Right atrium auricular region (tissue), 2 donors: ENCODE results near the gene SH3PXD2B. TPM values are rescaled to one million over a fixed set of nuclear protein-coding genes. Genes with fewer than 3 reads are reported as not detected.

ENCODE experiments used
- DNase-seq: peaks from one replicate; pipeline ENCODE4 v3.0.0-alpha.2; 2019; ENCODE audit warnings: low spot score
- H3K27ac ChIP-seq, 2 donors: fragments of 200-600 bp; sonication (generic); 1 replicate in 1 of 2; 2 replicates in 1 of 2; pipeline ENCODE4 v1.5.1; 2016 to 2019
- H3K27me3 ChIP-seq, 2 donors: fragments of 200-600 bp; sonication (generic); one replicate each; pipeline versions ENCODE4 v1.5.1 to v1.6.0; 2017 to 2019
- H3K36me3 ChIP-seq: fragments of 200-600 bp; sonication (generic); one replicate; pipeline ENCODE4 v1.5.1; 2016
- H3K4me1 ChIP-seq, 2 donors: fragments of 200-600 bp; sonication (generic); one replicate each; pipeline versions ENCODE4 v1.5.1 to v1.6.0; 2017 to 2019
- H3K4me3 ChIP-seq, 2 donors: fragments of 200-600 bp; sonication (generic); 1 replicate in 1 of 2; 2 replicates in 1 of 2; pipeline ENCODE4 v1.5.1; 2017 to 2019; ENCODE audit warnings: mild to moderate bottlenecking in 1 of 2, moderate library complexity in 1 of 2
- H3K9me3 ChIP-seq, 2 donors: fragments of 200-600 bp; sonication (generic); one replicate each; pipeline ENCODE4 v1.5.1; 2019
- CTCF ChIP-seq, 2 donors: fragments of 200-600 bp; sonication (generic); IDR thresholded peaks; one replicate each; pipeline ENCODE4 v1.5.1; 2019; ENCODE audit warnings: antibody characterized with exemption in 2 of 2
- total RNA-seq, 2 donors: library from RNA; depleted of rRNA; stranded (reverse); fragments of >200 nt; gene quantifications; one replicate each; pipeline ENCODE4 v1.1.0, GENCODE V29; 2016

The SH3PXD2B gene
- total RNA-seq, 2 donors from 2014 or later: 7.2 to 13.9 TPM

GRCh38 chr5:172339264-172340180, 114.8 kb downstream of the SH3PXD2B start:
- no peaks in the 10 kb centered on the region for H3K4me1 ChIP-seq
- TF ChIP-seq CTCF (IDR thresholded peaks at IDR 0.05): no peak
- DNase-seq: no peak
- H3K36me3 ChIP-seq: peaks cover 12% of the 10 kb centered on the region
- H3K4me3 ChIP-seq: no peak overlapping the region
- H3K9me3 ChIP-seq: no peaks in the 10 kb centered on the region
- H3K27ac ChIP-seq: no peak overlapping the region
- no peaks in the 10 kb centered on the region for H3K27me3 ChIP-seq

- Histone ChIP-seq H3K27me3 (no peaks in the 10 kb centered on the region), H3K27ac (no peak overlapping the region), H3K36me3 (peaks cover 6% of the 10 kb centered on the region), H3K4me3 (no peak overlapping the region), H3K9me3 (no peaks in the 10 kb centered on the region), H3K4me1 (no peaks in the 10 kb centered on the region)
- no peak for TF ChIP-seq CTCF (IDR thresholded peaks at IDR 0.05)
- DNase-seq: no peak
Measured at GRCh38 chr5:172336676-172337285, 117.5 kb downstream of the SH3PXD2B start.

GRCh38 chr5:172336264-172336663, 118.1 kb downstream of the SH3PXD2B start:
- Histone ChIP-seq H3K27me3 (no peaks in the 10 kb centered on the region), H3K4me1 (no peaks in the 10 kb centered on the region), H3K4me3 (no peak overlapping the region), H3K9me3 (no peaks in the 10 kb centered on the region), H3K27ac (no peak overlapping the region), H3K36me3 (peaks cover 6% of the 10 kb centered on the region)
- no peak for DNase-seq
- TF ChIP-seq CTCF (IDR thresholded peaks at IDR 0.05): no peak

- Histone ChIP-seq H3K4me3 (no peak overlapping the region), H3K27ac (no peak overlapping the region), H3K9me3 (no peaks in the 10 kb centered on the region), H3K36me3 (peaks cover 6% of the 10 kb centered on the region), H3K4me1 (no peaks in the 10 kb centered on the region), H3K27me3 (no peaks in the 10 kb centered on the region)
- DNase-seq: no peak
- TF ChIP-seq CTCF (IDR thresholded peaks at IDR 0.05): no peak
Measured at GRCh38 chr5:172335721-172336120, 118.6 kb downstream of the SH3PXD2B start.

GRCh38 chr5:172334641-172335040, 119.7 kb downstream of the SH3PXD2B start:
- no peak for TF ChIP-seq CTCF (IDR thresholded peaks at IDR 0.05)
- no peaks in the 10 kb centered on the region for H3K4me1 ChIP-seq
- no peaks in the 10 kb centered on the region for H3K9me3 ChIP-seq
- DNase-seq: no peak
- H3K27me3 ChIP-seq: no peaks in the 10 kb centered on the region
- no peak overlapping the region for H3K4me3 ChIP-seq
- no peak overlapping the region for H3K27ac ChIP-seq
- H3K36me3 ChIP-seq: peaks cover 4% of the 10 kb centered on the region
